Vagina (tissue), 2 donors: ENCODE results near the gene FASTKD1.

ENCODE experiments used
- POLR2A ChIP-seq, 2 donors: fragments of 450-650 bp; IDR thresholded peaks; one replicate each; pipeline ENCODE4 v1.6.1; 2017; ENCODE audit warnings: antibody characterized with exemption in 2 of 2, mild to moderate bottlenecking in 2 of 2, moderate library complexity in 2 of 2
- POLR2AphosphoS5 ChIP-seq, 2 donors: sonication (generic); formaldehyde crosslinking; IDR thresholded peaks; one replicate each; pipeline ENCODE4 v1.9.0; 2017; ENCODE audit warnings: antibody characterized with exemption in 2 of 2, mild to moderate bottlenecking in 2 of 2, low read depth in 1 of 2; ENCODE audit not compliant: insufficient read depth in 1 of 2
- TF ChIP-seq, protein P1 (sequence below), 3 experiments: fragments of 450-650 bp in 2 of 3; fragments of 200-600 bp in 1 of 3; sonication (generic) in 1 of 3; IDR thresholded peaks; one replicate each; pipeline ENCODE4 v1.5.1; 2017 to 2019; ENCODE audit warnings: antibody characterized with exemption in 3 of 3, mild to moderate bottlenecking in 2 of 3, moderate library complexity in 2 of 3

- TF ChIP-seq POLR2A (IDR thresholded peaks at IDR 0.05): no peak
- TF ChIP-seq, protein P1, sequence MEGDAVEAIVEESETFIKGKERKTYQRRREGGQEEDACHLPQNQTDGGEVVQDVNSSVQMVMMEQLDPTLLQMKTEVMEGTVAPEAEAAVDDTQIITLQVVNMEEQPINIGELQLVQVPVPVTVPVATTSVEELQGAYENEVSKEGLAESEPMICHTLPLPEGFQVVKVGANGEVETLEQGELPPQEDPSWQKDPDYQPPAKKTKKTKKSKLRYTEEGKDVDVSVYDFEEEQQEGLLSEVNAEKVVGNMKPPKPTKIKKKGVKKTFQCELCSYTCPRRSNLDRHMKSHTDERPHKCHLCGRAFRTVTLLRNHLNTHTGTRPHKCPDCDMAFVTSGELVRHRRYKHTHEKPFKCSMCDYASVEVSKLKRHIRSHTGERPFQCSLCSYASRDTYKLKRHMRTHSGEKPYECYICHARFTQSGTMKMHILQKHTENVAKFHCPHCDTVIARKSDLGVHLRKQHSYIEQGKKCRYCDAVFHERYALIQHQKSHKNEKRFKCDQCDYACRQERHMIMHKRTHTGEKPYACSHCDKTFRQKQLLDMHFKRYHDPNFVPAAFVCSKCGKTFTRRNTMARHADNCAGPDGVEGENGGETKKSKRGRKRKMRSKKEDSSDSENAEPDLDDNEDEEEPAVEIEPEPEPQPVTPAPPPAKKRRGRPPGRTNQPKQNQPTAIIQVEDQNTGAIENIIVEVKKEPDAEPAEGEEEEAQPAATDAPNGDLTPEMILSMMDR (IDR thresholded peaks at IDR 0.05): peak in 1 of 3 experiments; percentile 9
- no peak for TF ChIP-seq POLR2AphosphoS5 (IDR thresholded peaks at IDR 0.05; ENCODE audit: insufficient read depth in 1 of 2, low read depth in 1 of 2)
Measured at GRCh38 chr2:169573974-169574299, 272 bp upstream of the FASTKD1 start.
